GM19468 (cell line): Measurements from ENCODE around the gene DLGAP4.

Experiments used
- ATAC-seq: cut with Tn5 transposase; IDR thresholded peaks from one replicate; pipeline ENCODE4 v1.9.1; 2021; ENCODE audit warnings: mild to moderate bottlenecking, moderate library complexity, moderate number of reproducible peaks; ENCODE audit not compliant: unreplicated experiment; ENCODE audit errors: extremely low read depth

Gene DLGAP4

DNA sequence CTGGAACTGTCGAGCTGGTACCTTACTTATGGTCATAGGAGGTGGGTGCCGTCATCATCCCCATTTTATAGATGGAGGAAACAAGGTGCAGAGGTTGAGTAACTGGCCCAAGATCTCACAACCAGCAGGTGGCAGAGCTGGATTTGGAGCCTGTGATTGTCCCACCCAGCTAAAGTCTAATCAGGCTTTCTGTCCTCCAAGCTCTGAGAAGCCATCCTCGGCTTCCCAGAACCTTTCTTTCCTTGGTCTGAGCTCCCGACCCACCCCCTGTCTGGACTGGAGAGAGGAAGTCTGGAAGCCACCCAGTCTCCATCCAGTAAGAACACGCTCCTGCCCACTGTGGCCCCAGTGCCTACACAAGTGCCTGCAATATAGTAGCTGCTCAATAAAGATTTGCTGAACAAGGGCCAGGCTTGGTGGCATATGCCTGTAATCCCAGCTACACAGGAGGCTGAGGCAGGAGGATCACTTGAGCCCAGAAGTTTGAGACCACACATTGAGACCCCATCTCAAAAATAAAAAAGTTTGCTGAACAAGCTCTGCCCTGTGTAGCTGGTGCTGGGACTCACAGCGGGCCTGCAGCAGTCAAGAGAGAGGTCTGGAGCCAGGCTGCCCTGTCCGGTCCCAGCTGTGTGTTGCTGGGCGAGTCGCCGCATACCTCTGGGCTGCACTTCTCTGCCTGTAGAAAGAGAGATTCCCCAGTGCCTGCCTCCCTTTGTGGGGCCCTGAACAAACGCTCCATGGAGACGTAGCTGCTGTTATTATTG is 32.5 kb upstream of the DLGAP4 start:
- no peak for ATAC-seq

DNA sequence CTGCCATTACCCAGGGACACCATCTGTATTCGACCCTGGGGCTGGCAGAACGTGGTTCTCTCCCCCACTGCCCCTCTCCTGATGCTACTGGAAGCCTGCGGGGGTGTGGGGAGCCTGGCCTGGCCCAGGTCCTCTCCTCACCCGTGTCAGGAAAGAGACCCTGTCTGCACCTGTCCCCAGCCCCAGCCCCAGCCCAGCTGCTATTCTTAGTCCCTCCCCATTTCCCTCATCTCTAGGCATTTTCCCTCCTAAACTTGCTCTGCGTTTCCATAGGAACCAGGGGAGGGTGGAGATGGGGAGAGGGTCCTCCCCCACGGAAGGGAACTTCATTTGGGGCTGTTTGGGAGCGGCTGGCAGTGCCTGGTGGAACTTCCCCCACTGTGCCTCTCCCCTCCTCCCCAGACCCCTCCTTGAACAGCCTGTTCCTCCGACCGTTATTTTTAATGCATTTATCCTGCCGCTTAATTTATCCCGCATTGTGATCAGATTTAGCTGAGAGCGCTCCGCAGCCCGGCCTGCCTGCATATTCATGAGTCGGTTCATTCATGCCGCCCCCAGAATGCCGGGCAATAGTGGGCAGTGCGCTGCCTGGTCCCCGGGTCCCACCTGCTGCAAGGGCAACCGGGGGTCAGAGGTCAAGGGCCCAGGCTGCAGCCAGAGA is 31.8 kb upstream of the DLGAP4 start:
- no peak for ATAC-seq

DNA sequence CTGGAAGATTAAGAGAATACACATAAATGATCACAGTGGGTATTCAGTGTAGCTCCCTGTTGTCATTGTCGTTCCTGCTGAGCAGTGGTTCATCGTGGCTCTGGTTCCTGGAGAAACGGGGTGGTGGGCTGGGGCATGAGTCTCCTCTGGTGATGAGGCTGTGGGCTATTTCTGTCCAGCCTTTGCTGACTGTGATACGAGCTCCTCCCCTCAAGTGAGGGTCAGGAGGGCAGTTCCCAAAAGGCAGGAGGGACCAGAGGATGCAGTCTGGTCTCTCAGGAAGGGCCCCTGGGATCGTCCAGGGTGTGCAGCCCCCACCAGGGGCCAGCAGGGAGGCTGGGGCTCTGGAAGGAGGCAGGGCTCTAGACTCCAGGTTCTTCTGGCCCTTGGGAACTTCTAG is 31.1 kb upstream of the DLGAP4 start:
- no peak for ATAC-seq

DNA sequence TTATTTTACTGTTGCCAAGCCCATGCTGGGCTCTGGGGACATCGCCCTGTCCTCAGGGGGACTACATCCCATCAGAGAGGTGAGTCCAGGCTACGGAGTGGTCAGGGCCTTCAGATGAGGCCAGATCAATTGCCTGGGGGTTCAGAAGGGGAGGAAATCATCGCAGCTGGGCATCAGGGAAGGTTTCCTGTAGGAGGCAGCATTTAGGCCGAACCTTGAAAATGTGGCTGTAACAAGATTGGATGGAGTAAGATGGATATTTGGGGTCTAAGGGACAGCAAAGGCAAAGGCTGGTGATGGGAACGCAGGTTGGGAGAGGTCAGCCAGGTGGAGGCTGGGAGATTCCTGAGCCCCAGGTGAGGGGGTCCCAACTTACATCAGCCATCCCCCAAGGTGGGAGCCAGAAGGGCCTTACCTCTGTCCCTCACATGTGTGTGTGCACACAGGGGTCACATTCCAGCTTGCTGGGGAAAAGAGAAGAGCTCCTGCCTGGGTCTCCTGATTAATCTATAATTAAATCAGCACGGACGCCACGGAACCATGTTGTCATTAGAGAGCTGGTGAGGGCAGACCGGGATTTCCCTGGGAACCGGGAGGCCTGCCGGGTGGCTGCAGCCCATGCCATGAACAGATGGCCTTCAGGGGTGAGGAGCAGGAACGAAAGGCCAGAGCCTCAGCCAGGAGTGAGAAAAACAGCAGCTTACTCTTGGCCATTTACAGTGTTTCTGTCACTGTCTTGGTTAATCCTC is 30.5 kb upstream of the DLGAP4 start:
- ATAC-seq: no peak

DNA sequence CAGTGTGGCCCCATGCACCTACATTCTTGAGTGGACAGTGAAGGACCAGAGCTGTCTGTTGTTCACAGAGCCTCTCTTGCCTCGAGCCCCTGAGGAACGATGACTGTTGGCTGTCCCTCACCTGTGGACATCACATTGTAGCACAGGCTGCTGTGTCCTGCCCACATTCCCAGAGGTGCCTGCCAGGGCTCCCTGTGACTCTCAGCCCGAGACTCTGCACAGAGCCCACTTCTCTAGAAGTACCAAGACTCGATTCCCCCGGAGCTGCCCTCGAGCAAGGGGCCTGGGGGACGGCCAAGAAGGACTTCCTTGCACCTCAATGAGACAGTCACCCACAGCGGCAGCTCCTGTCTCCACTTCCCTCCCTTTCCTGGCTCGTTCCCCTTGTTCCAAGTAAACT is 28.6 kb upstream of the DLGAP4 start:
- ATAC-seq: no peak

DNA sequence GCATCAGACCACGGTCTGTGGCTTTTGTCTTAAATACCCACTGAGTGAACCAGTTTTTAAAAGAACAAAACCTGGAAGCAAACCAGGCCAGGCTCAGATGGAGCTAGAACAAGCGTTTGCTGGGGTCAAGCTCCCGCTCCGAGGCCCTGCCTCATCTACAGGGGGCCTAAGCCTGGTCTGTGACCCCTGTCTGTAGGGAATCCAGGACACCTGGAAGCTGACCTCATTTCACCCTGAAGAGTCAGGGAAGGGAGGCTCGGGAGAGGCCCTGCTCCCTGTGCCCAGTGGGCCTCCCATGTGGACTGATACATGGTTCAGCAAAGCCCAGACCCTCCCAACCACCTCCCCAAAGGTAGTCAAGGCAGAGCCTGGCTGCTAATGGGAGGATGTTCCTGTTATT is 26.8 kb upstream of the DLGAP4 start:
- no peak for ATAC-seq

DNA sequence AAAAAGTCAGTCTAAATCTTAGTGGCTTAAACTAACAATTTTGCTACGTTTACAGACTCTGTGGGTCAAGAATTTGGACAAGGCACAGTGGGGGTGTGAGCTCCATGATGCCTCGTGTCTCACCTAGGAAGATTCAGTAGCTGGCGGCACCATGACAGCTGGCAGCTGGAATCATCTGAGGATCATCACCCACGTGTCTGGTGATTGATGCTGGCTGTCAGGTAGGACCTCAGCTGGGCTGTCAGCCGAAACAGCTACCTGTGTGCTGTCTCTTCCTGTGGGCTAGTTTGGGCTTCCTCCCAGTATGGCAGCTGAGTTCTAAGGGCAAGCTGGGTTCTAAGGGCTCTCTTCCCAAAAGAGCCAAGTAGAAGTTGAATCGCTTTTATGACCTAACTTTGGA is 26.4 kb upstream of the DLGAP4 start:
- no peak for ATAC-seq

DNA sequence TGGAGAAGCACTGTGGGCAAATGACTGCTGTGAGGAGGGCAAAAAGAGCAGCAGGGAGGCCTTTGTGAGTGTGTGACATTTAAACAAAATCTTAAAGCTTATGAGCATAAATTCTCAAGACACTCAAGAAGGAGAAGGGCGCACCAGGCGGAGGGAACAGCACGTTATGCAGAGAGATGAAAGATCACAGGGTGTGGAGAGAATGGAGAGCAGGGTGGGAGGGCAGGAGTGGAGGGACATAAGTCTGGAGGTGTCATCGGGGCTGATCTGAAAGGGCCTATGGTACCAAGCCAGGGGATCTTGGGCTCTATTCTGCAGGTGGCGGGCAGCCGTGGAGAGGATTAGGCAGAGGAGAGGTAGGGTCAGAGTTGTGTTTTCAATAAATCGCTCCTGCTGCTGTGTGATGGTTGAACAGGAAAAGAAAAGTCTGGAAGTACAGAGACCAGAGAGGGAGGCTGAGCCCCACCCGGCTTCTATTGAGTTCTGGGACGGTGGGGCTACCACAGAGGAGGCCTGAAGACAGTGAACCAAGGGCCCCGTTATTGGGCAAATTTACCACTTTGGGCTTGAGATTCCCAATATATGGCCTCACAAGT is 24.3 kb upstream of the DLGAP4 start:
- ATAC-seq: no peak

DNA sequence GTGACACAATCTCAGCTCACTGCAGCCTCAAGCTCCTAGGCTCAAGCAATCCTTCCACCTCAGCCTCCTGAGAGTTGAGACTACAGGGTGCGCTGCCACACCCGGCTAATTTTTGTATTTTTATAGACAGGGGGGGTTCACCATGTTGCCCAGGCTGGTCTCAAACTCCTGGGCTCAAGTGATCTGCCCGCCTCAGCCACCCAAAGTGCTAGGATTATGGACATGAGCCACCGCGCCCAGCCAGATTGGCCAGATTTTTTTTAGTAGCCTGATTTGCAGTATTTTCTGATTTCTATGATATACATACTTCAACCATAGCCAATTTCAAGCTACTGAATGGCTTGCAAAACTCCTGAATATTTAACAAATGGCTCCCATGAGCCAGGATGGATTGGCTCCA is 21.4 kb upstream of the DLGAP4 start:
- ATAC-seq: no peak

DNA sequence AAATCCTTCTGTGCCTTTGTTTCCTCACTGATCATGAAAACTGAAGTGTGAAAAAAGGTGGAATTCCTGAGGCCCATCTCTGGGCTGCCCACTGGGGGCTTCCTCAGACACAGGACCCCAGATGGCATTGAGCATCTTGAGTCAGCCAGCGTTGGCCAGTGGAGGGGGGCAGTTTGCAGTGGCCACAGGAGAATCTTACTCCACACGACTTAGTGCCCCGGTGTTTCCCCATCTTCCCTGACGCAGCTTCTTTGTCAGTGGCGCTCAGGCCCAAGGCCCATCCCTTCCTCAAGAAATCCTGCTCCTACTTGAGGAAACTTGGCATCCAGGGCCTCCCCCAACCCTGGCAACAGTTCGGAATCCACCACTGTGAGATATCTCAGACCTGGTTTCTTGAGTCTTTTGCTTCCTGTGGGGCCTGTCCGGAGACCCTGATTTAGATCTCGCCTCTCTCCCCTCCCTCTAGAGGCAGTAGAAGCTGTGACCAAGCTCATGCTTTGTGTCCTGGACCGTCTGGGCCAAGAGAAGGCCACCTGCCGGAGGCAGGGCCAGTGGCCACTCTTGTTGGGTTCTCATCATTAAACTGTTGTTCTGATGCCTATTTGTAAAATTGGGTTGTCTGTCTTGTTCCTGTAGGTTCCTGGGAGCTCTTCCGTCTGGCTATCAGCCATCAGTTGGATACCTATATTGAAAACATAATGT is 20.2 kb upstream of the DLGAP4 start:
- ATAC-seq: no peak

DNA sequence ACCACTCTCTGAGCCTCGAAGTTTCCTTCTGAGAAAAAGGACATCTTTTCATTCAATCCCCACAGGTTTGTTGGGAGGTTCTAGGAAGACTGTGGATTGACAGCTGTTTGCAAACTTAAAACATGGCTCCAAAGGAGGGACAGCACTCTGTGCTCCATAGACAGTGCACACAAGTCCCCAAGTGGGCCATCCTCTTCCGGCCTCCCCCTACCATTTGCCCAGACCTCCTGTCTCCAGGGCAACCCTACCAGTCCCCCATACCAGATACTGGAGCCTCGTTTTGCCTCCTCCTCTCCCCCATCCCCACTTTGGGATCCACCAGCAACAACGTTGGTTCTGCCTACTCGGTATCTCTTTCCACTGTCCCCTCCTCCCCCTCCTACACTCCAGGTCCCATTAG is 8.5 kb upstream of the DLGAP4 start:
- ATAC-seq: no peak

DNA sequence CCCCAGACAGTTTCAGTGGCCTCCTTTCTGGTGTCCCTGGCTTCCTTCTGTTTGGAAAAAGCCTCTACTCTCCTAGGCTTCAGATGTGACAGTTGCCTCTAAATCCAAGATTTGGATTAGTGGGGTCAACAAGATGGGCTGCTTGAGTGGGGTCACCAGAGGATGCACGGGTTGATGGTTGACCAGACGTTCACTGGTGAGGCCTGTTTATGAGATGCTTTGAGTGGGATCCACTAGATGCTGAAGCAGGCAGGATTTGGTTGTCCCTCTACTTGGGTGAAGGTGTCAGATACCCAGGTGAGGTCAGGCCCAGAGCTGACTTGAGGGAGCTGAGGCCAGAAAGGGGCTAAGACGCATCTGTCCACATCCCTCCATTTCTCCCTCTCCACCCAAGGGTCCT is 8.1 kb upstream of the DLGAP4 start:
- no peak for ATAC-seq

DNA sequence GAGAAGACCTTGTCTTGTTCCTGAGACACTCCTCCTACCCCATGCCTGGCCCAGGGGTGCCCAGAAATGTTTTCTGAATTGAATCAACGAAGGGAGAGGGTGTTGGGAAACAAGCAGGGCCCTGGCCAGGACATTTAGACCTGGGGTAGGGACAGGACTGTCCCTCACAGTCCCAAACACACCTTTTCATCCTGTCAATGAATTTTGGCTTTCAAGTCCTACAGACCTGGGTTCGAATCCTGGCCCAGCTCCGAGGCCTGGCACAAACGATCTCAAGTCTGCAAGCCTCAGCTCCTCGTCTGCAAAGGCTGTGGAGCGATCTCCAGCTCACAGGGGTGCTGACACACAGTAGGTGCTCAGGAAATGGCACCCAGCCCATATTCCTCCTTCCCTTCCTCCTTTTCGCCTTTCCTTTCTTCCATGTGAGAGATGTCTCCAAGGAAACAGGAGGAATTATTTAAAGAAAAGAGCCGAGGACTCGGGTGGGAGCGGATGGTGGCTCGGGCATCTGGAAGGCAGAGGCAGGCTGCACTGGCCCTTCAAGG is 7.3 kb upstream of the DLGAP4 start:
- no peak for ATAC-seq

DNA sequence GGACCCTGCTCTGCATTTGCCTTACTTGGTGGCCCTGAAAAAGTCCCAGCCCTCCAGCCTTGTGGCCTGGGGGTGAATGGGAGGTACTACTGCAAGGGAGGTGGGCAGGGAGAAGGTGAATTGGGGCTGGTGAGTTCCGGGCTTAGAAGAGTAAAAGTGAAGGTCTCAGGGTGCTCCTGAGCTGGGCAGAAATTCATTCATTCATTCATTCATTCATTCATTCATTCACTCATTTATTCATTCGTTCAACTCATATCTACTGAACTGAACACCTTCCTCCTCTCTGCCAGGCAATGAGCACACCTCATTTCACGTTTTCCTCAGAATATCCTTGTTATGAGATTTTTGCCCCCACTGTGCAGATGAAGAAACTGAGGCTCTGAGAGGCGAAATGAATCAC is 6.7 kb upstream of the DLGAP4 start:
- ATAC-seq: no peak

DNA sequence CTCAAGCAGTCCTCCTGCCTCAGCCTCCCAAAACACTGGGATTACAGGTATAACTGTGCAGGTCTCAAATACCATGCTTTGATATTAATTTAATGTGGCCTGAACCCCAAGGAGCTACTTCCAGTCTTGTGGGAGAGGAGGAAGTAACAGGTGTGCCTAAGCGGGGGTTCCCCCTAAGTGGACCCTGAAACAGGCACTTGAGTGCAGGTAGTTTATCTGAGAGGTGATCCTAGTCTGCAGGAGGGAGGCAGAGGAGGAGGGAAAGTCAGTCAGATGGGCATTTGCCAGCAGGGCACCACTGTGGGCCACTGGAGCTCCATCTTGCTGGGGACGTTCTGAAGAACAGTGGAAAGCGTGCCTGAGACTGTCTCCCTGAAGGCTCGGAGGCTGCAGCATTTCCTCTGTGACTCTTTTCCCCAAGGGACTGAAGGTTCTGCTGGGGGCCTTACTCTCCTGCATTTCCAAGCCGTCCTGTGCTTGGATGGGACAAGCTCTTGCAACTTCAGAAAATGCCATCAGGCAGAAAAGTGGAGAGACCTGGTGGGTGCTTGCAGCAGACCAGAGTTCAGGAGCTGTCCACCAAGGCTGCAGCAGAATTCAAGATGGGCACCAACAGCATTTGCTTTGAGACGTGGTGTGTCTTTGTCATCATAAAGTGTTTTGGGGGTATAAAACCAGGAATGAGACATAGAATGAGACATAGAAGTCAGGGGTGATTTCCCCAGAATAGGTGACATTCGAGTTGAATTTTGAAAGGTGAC is 4.6 kb upstream of the DLGAP4 start:
- ATAC-seq: no peak

DNA sequence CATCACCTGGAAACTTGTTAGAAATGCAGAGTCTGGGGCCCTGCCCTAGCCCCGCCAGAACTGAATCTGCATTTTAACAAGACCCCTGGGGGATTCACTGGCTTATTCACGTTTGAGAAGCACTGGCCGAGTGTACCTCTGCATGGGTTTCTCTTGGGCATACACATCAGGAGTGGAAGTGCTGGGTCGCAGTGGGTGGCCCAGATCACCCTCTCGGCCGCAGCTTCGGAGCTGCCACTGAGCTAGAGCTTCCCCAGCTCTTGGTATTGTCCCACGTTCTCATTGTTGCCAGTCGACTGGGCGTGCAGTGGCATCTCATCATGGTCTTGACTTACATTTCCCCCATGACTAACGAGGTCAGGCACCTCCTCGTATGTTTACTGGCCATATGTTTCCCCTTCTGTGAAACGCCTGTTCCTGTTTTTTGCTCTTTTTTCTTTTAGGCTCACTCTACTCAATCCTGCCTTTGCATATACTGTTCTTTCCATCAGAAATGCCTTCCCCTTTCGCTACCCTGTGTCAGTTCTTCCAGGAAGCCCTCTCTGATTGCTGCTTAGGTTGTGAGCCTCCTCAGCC is 3.0 kb upstream of the DLGAP4 start:
- no peak for ATAC-seq

DNA sequence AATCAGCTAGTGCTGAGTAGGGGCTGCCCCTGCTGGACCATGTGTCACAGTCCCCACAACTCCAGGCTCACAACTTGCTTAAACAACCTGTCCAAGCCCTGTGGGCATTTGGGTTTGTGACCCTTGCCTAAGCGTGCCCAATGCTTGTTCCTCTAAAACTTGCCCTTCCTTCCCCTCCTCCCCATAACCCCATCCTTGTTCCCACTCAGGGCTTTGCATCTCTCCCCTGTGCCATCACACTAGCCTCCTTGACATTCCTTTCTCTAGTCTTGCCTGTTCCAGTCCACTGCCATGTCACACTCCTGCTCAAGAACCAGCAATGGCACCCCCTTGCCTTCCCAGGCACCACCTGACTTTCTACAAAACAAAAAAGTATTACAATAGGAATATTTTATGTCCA is 2.3 kb upstream of the DLGAP4 start:
- no peak for ATAC-seq

DNA sequence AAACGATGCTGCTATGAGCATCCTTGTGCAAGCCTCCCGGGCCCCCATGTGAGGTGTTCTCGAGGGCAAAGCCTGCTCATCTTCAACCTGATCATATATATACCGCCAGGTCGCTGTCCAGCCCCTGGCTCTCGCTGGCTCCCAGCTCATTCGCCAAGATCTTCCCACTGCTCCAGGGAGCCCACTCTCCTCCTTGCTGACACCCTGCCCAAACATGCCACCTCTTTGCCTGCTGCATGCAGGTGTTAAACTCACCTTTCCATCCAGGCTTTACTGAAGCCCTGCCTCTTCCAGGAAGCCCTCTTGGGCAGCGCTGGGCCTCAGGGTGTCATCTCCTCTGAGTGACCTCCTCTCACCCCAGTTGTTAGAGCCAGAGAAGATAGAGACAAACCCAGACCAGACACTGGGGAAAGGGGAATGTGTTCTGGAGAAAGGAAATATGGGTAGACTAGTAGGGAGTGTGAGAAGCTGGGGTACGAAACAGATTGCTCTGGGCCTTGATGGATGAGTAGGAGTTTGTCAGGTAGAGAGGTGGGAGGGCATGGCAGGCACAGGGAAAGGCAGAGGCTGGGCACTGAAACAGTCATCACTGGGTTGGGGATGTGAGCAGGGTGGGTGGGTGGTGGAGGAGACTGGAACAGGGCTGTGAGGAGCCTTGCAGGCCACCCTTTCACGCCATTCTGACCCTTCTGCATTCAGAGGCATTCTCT is 1.2 kb upstream of the DLGAP4 start:
- no peak for ATAC-seq
